H54 (cell line): ENCODE results near the gene SEMA5B.

ENCODE experiments used
- DNase-seq: peaks from one replicate; pipeline ENCODE4 v3.0.0; 2011; ENCODE audit warnings: low spot score, mixed read lengths; ENCODE audit not compliant: insufficient read length
- FAIRE-seq: peaks from 3 replicates; lab custom pipeline; 2011; peaks lifted over from hg19 to GRCh38; lab: Jason Lieb, UNC
- POLR2A ChIP-seq: IDR thresholded peaks from 2 replicates; pipeline ENCODE4 v1.6.1; 2011; ENCODE audit warnings: low read depth, mild to moderate bottlenecking, low read length

The SEMA5B gene

GRCh38 chr3:122987736-122988319 lies 39.7 kb downstream of the SEMA5B start:
- FAIRE-seq: no peak
- no peak for DNase-seq
- TF ChIP-seq POLR2A: no peak

GRCh38 chr3:122987231-122987630 lies 40.3 kb downstream of the SEMA5B start:
- no peak for FAIRE-seq
- TF ChIP-seq POLR2A: no peak
- DNase-seq: no peak

- no peak for DNase-seq
- FAIRE-seq: no peak
- TF ChIP-seq POLR2A: no peak
Measured at GRCh38 chr3:122986693-122987179, 40.8 kb downstream of the SEMA5B start.

- DNase-seq (no peak), FAIRE-seq (no peak)
- TF ChIP-seq POLR2A: no peak
Measured at GRCh38 chr3:122985539-122985938, 42.0 kb downstream of the SEMA5B start.

- FAIRE-seq (no peak), DNase-seq (no peak)
- TF ChIP-seq POLR2A: no peak
Measured at GRCh38 chr3:122984650-122985049, 42.9 kb downstream of the SEMA5B start.

GRCh38 chr3:122984007-122984406 lies 43.6 kb downstream of the SEMA5B start:
- DNase-seq (no peak), FAIRE-seq (no peak)
- no peak for TF ChIP-seq POLR2A

GRCh38 chr3:122982216-122983185 lies 45.1 kb downstream of the SEMA5B start:
- no peak for TF ChIP-seq POLR2A
- FAIRE-seq (no peak), DNase-seq (no peak)

GRCh38 chr3:122979211-122979610 lies 48.4 kb downstream of the SEMA5B start:
- TF ChIP-seq POLR2A: no peak
- FAIRE-seq (no peak), DNase-seq (no peak)

GRCh38 chr3:122978569-122978968 lies 49.0 kb downstream of the SEMA5B start:
- DNase-seq (no peak), FAIRE-seq (no peak)
- no peak for TF ChIP-seq POLR2A

GRCh38 chr3:122977746-122978466 lies 49.7 kb downstream of the SEMA5B start:
- FAIRE-seq: peak; percentile 58
- no peak for TF ChIP-seq POLR2A
- peak; percentile 87 for DNase-seq

GRCh38 chr3:122975924-122976293 lies 51.7 kb downstream of the SEMA5B start:
- no peak for TF ChIP-seq POLR2A

GRCh38 chr3:122975163-122975923 lies 52.2 kb downstream of the SEMA5B start:
- TF ChIP-seq POLR2A: no peak
- FAIRE-seq: no peak
- DNase-seq: peak; percentile 61

More at GRCh38 chr3:122975924-122976293, 51.7 kb downstream of the SEMA5B start:
- FAIRE-seq (no peak), DNase-seq (no peak)

GRCh38 chr3:122974764-122975162 lies 52.8 kb downstream of the SEMA5B start:
- DNase-seq: no peak
- no peak for FAIRE-seq
- no peak for TF ChIP-seq POLR2A
